ENCODE measurements around the gene NT5C1B. TPM values are rescaled to one million over a fixed set of nuclear protein-coding genes. Genes with fewer than 3 reads are reported as not detected.

NT5C1B gene
- total RNA-seq, 1 donor from 2014 or later = not detected

DNA sequence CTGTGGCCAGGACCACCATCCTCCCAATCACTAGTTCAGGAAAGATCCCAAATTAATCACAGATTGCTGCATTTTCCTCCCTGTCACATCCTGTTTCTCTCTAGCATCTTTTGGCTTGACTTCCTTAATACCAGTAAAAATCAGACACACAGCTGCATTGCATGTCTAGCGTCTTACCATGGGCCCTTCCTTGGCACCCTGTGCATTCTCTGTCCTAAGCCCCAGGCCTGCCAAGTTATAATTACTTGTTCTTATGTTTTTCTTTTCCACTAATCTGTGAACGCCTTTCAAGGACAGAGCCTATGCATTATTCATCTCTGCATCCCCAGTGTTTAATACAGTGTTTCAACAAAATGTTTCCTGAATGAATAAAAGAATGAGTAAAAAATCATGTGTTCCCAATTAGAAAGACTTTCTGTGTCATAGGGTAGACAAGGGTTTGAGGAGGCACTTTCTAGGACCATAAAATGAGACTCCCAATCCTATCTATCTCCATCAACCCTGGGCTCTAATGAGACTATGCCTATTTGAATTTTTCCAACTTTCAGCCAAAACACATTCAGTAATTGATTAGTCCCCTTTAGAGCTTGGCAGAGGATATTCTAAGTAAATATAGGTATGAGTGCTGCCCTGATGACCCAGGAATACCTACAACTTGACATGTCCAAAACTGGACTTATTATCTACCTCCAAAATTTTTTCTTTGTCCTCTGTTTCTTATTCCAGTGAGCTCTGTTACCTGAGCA, 10.3 kb upstream of the NT5C1B start:
- no peak for DNase-seq (ENCODE audit: low spot score)

- no peak for DNase-seq (ENCODE audit: low spot score)
These were observed 9.6 kb upstream of the NT5C1B start for GRCh38 chr2:18598848-18599484.

GRCh38 chr2:18597618-18598017, 8.2 kb upstream of the NT5C1B start:
- no peak for DNase-seq (ENCODE audit: low spot score)

GRCh38 chr2:18596993-18597392, 7.6 kb upstream of the NT5C1B start:
- DNase-seq (ENCODE audit: low spot score) = no peak

DNA sequence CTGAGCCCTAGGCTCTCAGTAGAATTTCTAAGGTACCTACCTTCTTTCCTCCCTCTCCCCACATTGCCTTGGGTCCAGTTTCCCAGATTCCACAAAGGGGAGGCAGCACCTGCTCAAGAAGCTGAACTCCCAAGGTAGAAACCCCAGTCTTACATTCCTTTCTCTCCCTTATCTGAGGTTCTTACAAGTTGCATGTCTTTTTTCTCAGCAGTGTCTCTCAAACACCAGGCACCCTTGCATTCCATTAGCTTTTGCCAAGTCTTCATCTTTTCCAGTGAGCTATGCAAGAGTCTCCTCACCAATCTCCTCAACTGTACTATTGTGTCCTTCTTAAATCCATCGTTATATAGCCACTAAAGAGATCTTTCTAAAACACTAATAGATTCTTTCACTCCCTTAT, 4.1 kb upstream of the NT5C1B start:
- DNase-seq (ENCODE audit: low spot score) = no peak

- no peak for DNase-seq (ENCODE audit: low spot score)
These were observed 3.0 kb upstream of the NT5C1B start for GRCh38 chr2:18592372-18592771.

GRCh38 chr2:18588802-18589201, 567 bp downstream of the NT5C1B start:
- no peak for DNase-seq (ENCODE audit: low spot score)

- no peak for DNase-seq (ENCODE audit: low spot score)
These were observed 1.3 kb downstream of the NT5C1B start for GRCh38 chr2:18588049-18588448.

DNA sequence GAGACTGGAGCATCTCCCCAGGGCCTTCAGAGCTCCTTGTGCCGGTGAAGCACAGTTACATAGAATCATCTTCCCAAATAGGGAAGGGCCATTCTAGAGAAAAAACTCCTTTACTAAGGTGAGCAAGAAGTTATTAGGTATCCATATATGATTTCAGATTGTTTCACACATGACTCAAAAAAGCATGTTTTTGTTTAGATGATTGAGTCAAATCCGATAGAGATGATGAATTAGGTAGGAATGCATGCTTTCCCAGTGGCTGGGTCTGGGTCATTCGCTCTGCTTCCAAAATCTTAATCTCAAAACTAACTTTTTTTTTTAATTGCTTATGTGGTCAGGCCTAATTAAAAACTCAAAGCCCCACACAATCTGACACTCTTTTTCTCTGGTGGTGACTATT, 3.8 kb downstream of the NT5C1B start:
- no peak for DNase-seq (ENCODE audit: low spot score)

DNA sequence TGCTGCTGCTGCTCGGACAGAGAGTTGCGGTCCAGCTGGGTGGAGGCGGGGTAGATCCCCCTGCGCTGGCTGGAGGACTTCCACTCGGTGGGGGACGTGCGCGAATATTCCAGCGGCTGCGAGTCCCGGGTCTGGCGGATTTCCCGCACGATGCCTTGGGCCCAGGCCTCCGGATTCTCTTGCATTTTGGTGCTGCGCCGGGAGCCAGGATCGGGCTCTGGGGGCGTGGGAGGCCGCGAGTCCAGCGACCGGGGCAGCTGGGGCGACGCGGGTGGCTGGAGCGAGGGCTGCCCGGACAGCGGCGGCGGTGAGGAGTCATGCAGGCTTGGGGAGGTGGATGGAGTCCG, 4.8 kb downstream of the NT5C1B start:
- no peak for DNase-seq (ENCODE audit: low spot score)

- no peak for DNase-seq (ENCODE audit: low spot score)
These were observed 5.3 kb downstream of the NT5C1B start for GRCh38 chr2:18583905-18584607.

- no peak for DNase-seq (ENCODE audit: low spot score)
These were observed 8.8 kb downstream of the NT5C1B start for GRCh38 chr2:18580606-18581005.

- no peak for DNase-seq (ENCODE audit: low spot score)
These were observed 11.3 kb downstream of the NT5C1B start for GRCh38 chr2:18578033-18578432.

- DNase-seq (ENCODE audit: low spot score) = no peak
These were observed 23.1 kb downstream of the NT5C1B start for GRCh38 chr2:18566145-18566769.

GRCh38 chr2:18560797-18561085, 28.6 kb downstream of the NT5C1B start:
- DNase-seq (ENCODE audit: low spot score) = no peak

DNA sequence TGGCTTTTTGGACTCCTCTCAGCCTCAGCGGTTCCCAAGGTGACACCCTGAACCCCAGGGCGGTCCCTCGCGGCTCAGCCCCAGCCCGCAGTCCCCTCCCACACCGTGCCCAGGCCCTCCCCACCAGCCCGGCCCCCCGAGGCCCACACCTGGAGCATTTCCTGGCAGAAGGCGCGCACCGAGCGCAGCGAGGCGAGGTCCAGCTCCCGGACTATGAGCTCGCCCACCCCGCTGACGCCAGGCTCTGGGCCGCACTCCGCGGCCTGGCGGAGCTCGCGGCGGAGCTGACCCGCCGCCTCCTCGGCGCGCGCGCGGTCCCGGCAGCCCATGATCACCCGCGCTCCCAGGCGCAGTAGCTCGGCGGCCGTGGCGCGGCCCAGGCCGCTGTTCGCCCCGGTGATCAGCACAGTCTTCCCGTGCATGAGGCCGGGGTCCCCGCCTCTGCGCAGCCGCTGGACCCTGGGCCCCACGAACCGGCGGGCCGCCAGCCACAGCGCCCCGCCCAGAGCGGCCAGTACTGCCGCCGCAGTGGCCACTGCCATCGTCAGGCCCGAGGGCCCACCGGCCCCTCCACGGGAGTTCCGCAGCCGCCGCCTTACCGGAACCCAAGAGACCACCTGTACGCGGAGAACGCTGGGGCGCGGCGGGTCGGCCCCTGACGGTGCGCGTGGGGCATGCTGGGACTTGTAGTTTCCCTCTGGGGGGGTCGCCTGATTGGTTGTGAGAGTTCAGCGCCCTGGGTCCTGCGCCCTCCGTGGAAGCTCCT, 29.2 kb downstream of the NT5C1B start, which contains the start of gene RDH14:
Gene RDH14, minus strand, starts transcription at position 623 of the 766 bp plus-strand sequence. Its CDS starts 81 bp downstream, at position 542.
- peak; percentile 95 for DNase-seq (ENCODE audit: low spot score)

GRCh38 chr2:18559531-18560030, 29.8 kb downstream of the NT5C1B start:
- no peak for DNase-seq (ENCODE audit: low spot score)

- no peak for DNase-seq (ENCODE audit: low spot score)
These were observed 30.9 kb downstream of the NT5C1B start for GRCh38 chr2:18558458-18558857.

- no peak for DNase-seq (ENCODE audit: low spot score)
These were observed 32.2 kb downstream of the NT5C1B start for GRCh38 chr2:18557121-18557520.

DNA sequence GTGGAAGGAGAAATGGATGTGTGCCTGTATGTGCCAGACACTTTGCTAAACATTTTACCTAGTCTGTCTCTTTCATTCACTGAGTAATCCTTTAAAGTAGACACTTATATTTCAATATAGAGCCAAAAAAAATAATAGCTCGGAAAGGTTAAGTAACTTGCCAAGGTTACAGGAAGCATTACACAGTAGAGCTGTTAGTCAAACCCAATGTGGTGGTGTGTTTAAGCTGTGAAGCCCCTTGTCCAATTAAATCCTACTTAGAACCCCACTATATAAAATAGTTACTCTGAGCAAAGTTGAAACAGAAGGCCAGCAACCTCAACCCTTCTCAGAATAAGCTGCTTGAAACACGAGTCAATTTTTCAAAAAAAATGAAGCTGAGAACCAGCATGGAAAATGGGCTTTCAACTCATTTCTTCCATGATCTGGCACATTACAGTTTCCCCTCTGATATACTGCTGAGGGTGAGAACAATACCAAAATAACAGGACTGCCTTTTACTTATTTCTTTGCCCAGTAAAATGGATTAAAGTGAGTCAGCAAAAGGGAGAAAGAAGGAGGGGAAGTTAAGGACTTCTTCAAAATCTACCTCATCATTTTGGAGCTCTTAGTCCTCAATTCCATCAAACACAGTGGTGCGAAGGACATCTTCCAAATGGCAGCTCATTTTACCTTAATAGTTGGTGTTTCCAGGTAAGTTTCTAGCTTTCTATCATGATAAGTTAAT, 36.9 kb downstream of the NT5C1B start:
- no peak for DNase-seq (ENCODE audit: low spot score)

- DNase-seq (ENCODE audit: low spot score) = no peak
These were observed 37.7 kb downstream of the NT5C1B start for GRCh38 chr2:18551623-18552022.
